ENCODE data around the gene ZPBP. TPM values are rescaled to one million over a fixed set of nuclear protein-coding genes. Genes with fewer than 3 reads are reported as not detected.

The ZPBP gene
- polyA plus RNA-seq, 1 donor from 2014 or later = not detected

- Histone ChIP-seq H3K36me3 (ENCODE audit: insufficient read depth, low read length) (no peaks in the 10 kb centered on the region), H3K4me2 (ENCODE audit: low read length) (no peak overlapping the region), H3K9me3 (ENCODE audit: low read length) (no peaks in the 10 kb centered on the region), H3K27me3 (ENCODE audit: insufficient read depth, low read depth, low read length) (no peaks in the 10 kb centered on the region), H3K4me3 (ENCODE audit: low read length) (no peak overlapping the region), H3K9me2 (ENCODE audit: insufficient read depth, low read length) (no peaks in the 10 kb centered on the region), H3K79me2 (replicated peaks; ENCODE audit: insufficient read depth, low read length) (no peaks in the 10 kb centered on the region), H2AFZ (ENCODE audit: low read depth, low read length) (no peak overlapping the region), H4K20me1 (ENCODE audit: insufficient read depth) (no peaks in the 10 kb centered on the region), H3K27ac (ENCODE audit: low read length) (no peak overlapping the region), H3F3A (ENCODE audit: insufficient read depth, low read length, poor library complexity, severe bottlenecking) (no peaks in the 10 kb centered on the region), H3K9ac (ENCODE audit: low read length) (no peak overlapping the region)
- TF ChIP-seq TAF1 (IDR thresholded peaks at IDR 0.05; ENCODE audit: low read depth) = no peak
Observed at GRCh38 chr7:50101873-50102272, 8.8 kb upstream of the ZPBP start.

- no peaks in the 10 kb centered on the region for H3K9me3 ChIP-seq (ENCODE audit: low read length)
- H3K4me2 ChIP-seq (ENCODE audit: low read length) = no peak overlapping the region
- H3F3A ChIP-seq (ENCODE audit: insufficient read depth, low read length, poor library complexity, severe bottlenecking) = no peaks in the 10 kb centered on the region
- H3K4me3 ChIP-seq (ENCODE audit: low read length) = no peak overlapping the region
- no peaks in the 10 kb centered on the region for H3K36me3 ChIP-seq (ENCODE audit: insufficient read depth, low read length)
- no peaks in the 10 kb centered on the region for H3K79me2 ChIP-seq (replicated peaks; ENCODE audit: insufficient read depth, low read length)
- H3K27me3 ChIP-seq (ENCODE audit: insufficient read depth, low read depth, low read length) = no peaks in the 10 kb centered on the region
- no peaks in the 10 kb centered on the region for H3K9me2 ChIP-seq (ENCODE audit: insufficient read depth, low read length)
- H3K9ac ChIP-seq (ENCODE audit: low read length) = no peak overlapping the region
- H2AFZ ChIP-seq (ENCODE audit: low read depth, low read length) = no peak overlapping the region
- peak overlapping the region; percentile 5 for H3K27ac ChIP-seq (ENCODE audit: low read length)
- no peak for TF ChIP-seq TAF1 (IDR thresholded peaks at IDR 0.05; ENCODE audit: low read depth)
- no peaks in the 10 kb centered on the region for H4K20me1 ChIP-seq (ENCODE audit: insufficient read depth)
Observed at GRCh38 chr7:50095634-50096033, 2.6 kb upstream of the ZPBP start.

DNA sequence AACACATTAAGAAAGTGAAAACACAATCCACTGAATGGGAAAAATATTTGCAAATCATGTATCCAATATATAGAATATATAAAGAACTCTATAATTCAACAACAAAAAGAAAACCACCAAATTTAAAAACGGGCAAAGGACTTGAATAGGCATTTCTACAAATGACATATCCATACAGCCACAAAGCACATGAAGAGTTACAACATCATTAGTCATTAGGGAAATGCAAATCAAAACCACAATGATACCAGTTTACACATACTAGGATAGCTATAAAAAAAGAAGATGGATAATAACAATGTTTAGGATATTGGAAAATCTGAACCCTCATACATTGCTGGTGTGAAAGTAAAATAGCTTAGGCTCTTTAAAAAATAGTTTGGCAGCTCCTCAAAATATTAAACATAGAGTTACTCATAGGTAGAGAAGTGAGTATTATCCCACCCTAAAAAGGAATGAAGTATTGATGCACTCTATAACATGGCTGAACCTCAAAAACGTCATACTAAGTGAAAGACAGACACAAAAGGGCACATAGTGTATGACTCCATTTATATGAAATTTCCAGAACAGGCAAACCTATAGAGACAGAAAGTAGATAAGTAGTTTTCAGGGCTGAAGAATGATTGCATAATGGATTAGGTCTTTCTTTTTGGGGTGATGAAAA, 4.5 kb downstream of the ZPBP start:
- Histone ChIP-seq H3K9ac (ENCODE audit: low read length) (no peak overlapping the region), H3K4me2 (ENCODE audit: low read length) (no peak overlapping the region), H3K9me3 (ENCODE audit: low read length) (no peaks in the 10 kb centered on the region), H3K9me2 (ENCODE audit: insufficient read depth, low read length) (no peaks in the 10 kb centered on the region), H3K79me2 (replicated peaks; ENCODE audit: insufficient read depth, low read length) (no peaks in the 10 kb centered on the region), H4K20me1 (ENCODE audit: insufficient read depth) (no peaks in the 10 kb centered on the region), H3F3A (ENCODE audit: insufficient read depth, low read length, poor library complexity, severe bottlenecking) (no peaks in the 10 kb centered on the region), H2AFZ (ENCODE audit: low read depth, low read length) (no peak overlapping the region), H3K4me3 (ENCODE audit: low read length) (no peak overlapping the region), H3K27ac (ENCODE audit: low read length) (no peak overlapping the region), H3K36me3 (ENCODE audit: insufficient read depth, low read length) (no peaks in the 10 kb centered on the region), H3K27me3 (ENCODE audit: insufficient read depth, low read depth, low read length) (no peaks in the 10 kb centered on the region)
- TF ChIP-seq RAD21 (conservative IDR thresholded peaks at IDR 0.05) (no peak), MXI1 (conservative IDR thresholded peaks at IDR 0.05; ENCODE audit: poor library complexity, severe bottlenecking) (no peak), EP300 (conservative IDR thresholded peaks at IDR 0.05; ENCODE audit: poor library complexity, severe bottlenecking) (no peak), TAF1 (IDR thresholded peaks at IDR 0.05; ENCODE audit: low read depth) (no peak), CTCF (IDR thresholded peaks at IDR 0.05; ENCODE audit: poor library complexity, severe bottlenecking) (no peak), EZH2 (IDR thresholded peaks at IDR 0.05; ENCODE audit: borderline replicate concordance, insufficient read depth, low read length, poor library complexity, severe bottlenecking) (no peak), POLR2AphosphoS5 (IDR thresholded peaks at IDR 0.05) (no peak), SMC3 (conservative IDR thresholded peaks at IDR 0.05; ENCODE audit: poor library complexity) (no peak)
- TF ChIP-seq, protein P1, sequence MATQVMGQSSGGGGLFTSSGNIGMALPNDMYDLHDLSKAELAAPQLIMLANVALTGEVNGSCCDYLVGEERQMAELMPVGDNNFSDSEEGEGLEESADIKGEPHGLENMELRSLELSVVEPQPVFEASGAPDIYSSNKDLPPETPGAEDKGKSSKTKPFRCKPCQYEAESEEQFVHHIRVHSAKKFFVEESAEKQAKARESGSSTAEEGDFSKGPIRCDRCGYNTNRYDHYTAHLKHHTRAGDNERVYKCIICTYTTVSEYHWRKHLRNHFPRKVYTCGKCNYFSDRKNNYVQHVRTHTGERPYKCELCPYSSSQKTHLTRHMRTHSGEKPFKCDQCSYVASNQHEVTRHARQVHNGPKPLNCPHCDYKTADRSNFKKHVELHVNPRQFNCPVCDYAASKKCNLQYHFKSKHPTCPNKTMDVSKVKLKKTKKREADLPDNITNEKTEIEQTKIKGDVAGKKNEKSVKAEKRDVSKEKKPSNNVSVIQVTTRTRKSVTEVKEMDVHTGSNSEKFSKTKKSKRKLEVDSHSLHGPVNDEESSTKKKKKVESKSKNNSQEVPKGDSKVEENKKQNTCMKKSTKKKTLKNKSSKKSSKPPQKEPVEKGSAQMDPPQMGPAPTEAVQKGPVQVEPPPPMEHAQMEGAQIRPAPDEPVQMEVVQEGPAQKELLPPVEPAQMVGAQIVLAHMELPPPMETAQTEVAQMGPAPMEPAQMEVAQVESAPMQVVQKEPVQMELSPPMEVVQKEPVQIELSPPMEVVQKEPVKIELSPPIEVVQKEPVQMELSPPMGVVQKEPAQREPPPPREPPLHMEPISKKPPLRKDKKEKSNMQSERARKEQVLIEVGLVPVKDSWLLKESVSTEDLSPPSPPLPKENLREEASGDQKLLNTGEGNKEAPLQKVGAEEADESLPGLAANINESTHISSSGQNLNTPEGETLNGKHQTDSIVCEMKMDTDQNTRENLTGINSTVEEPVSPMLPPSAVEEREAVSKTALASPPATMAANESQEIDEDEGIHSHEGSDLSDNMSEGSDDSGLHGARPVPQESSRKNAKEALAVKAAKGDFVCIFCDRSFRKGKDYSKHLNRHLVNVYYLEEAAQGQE (IDR thresholded peaks at IDR 0.05; ENCODE audit: borderline replicate concordance) = no peak
